Sigmoid colon (tissue), 7 donors: ENCODE results near the gene PRKG2. TPM values are rescaled to one million over a fixed set of nuclear protein-coding genes. Genes with fewer than 3 reads are reported as not detected.

Source experiments
- DNase-seq: peaks from one replicate; pipeline ENCODE4 v3.0.0-alpha.2; 2019
- H3K27ac ChIP-seq, 4 donors: fragments of 200-600 bp; sonication (generic); one replicate each; pipeline ENCODE4 v1.5.1; 2016 to 2019; ENCODE audit warnings: mild to moderate bottlenecking in 1 of 4
- H3K27me3 ChIP-seq, 3 donors: fragments of 200-600 bp; sonication (generic); one replicate each; pipeline ENCODE4 v1.5.1; 2019; ENCODE audit warnings: mild to moderate bottlenecking in 1 of 3
- H3K36me3 ChIP-seq, 4 donors: fragments of 200-600 bp; sonication (generic); one replicate each; pipeline ENCODE4 v1.5.1; 2016 to 2019
- H3K4me1 ChIP-seq, 4 donors: fragments of 200-600 bp; sonication (generic); one replicate each; pipeline ENCODE4 v1.5.1; 2017 to 2019
- H3K4me3 ChIP-seq, 4 donors: fragments of 200-600 bp; sonication (generic); one replicate each; pipeline ENCODE4 v1.5.1; 2017 to 2019; ENCODE audit warnings: mild to moderate bottlenecking in 2 of 4, moderate library complexity in 1 of 4
- H3K9me3 ChIP-seq, 4 donors: fragments of 200-600 bp in 3 of 4; sonication (generic) in 3 of 4; one replicate each; pipeline versions ENCODE4 v1.5.1 to v1.6.1; 2013 to 2019
- EP300 ChIP-seq, 4 donors: sonication (generic); formaldehyde crosslinking; IDR thresholded peaks; one replicate each; pipeline ENCODE4 v1.6.1; 2017; ENCODE audit warnings: antibody characterized with exemption in 4 of 4
- POLR2A ChIP-seq, 2 donors: fragments of 450-650 bp; IDR thresholded peaks; one replicate each; pipeline ENCODE4 v1.6.1; 2016; ENCODE audit warnings: antibody characterized with exemption in 2 of 2, mild to moderate bottlenecking in 2 of 2, moderate library complexity in 2 of 2
- POLR2AphosphoS5 ChIP-seq, 4 donors: sonication (generic); formaldehyde crosslinking; IDR thresholded peaks; one replicate each; pipeline ENCODE4 v1.6.1; 2017; ENCODE audit warnings: antibody characterized with exemption in 4 of 4
- WGBS, 2 donors: extraction: QIAGEN DNeasy Blood & Tissue Kit; methylation state at CpG; one replicate each; pipeline ENCODE4 v1.1.7; 2013; 5-methylcytosine and 5-hydroxymethylcytosine counted together
- intact Hi-C: fragments of 100-400 bp; cut with DNase I; formaldehyde crosslinking; loops from one replicate; pipeline ENCODE4 v1.15.1; 2023
- polyA plus RNA-seq, 3 donors: library from polyadenylated mRNA; stranded (reverse); fragments of 200-250 nt; gene quantifications; one replicate each; pipeline ENCODE4 v1.2.3, GENCODE V29; 2013
- total RNA-seq, 4 donors: library from RNA; depleted of rRNA; stranded (reverse); fragments of >200 nt; gene quantifications; one replicate each; pipeline ENCODE4 v1.1.0, GENCODE V29; 2016
- TF ChIP-seq, protein P1 (sequence below), 4 experiments: fragments of 450-650 bp in 3 of 4; fragments of 200-600 bp in 1 of 4; IDR thresholded peaks; one replicate each; pipeline ENCODE4 v1.5.1; 2016 to 2019; ENCODE audit warnings: antibody characterized with exemption in 4 of 4, mild to moderate bottlenecking in 3 of 4, moderate library complexity in 2 of 4
- donor health status: healthy with polysubstance abuse.
- donor health status: Bipolar disorder and iron deficiency.
- donor health status: healthy.

The PRKG2 gene
- total and polyA plus RNA-seq, 7 donors: 1.2 to 19.9 (median 2.6) TPM

DNA sequence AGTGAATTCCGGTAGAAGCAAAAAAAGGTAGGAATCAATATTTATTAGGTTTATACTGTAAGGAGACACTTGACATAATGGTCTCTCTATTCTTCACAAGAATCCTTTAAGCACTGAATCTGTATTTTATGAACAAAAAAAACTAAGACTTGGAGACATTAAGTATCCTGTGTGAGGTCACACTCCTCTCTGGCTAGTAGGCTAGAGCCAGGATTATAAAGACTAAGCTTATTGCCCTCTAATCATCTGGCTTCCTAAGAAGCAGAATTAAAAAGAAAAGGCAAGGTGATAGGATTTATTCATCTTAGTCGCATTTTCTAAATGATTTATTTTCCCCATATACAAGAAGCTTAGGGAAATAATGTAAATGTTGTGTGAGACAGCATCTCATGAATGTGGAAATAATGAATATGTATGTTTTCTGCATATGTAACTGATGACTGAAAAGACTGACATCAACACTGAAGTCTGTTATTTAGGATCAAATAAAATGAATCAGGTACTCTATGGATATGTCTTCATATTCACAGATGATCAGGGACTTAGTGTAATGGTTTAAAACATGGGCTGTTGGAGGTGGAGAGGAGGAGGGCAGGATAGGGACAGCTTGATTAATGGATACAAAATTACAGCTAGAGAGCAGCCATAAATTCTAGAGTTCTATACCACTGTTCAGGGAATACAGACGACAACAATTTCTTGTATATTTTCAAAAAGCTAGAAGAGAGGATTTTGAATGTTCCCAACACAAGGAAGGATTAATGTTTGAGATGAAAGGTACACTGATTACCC, 30.4 kb upstream of the PRKG2 start:
- WGBS, 2 donors: 88 to 93% methylated on average over 3 of the region's 3 CpGs
- Histone ChIP-seq H3K27me3 (no peaks in the 10 kb centered on the region), H3K27ac (no peak overlapping the region), H3K36me3 (no peaks in the 10 kb centered on the region), H3K9me3 (no peaks in the 10 kb centered on the region), H3K4me3 (no peak overlapping the region), H3K4me1 (no peaks in the 10 kb centered on the region)
- no peak for TF ChIP-seq POLR2A (IDR thresholded peaks at IDR 0.05)
- TF ChIP-seq EP300 (IDR thresholded peaks at IDR 0.05): no peak
- TF ChIP-seq POLR2AphosphoS5 (IDR thresholded peaks at IDR 0.05): no peak
- TF ChIP-seq, protein P1, sequence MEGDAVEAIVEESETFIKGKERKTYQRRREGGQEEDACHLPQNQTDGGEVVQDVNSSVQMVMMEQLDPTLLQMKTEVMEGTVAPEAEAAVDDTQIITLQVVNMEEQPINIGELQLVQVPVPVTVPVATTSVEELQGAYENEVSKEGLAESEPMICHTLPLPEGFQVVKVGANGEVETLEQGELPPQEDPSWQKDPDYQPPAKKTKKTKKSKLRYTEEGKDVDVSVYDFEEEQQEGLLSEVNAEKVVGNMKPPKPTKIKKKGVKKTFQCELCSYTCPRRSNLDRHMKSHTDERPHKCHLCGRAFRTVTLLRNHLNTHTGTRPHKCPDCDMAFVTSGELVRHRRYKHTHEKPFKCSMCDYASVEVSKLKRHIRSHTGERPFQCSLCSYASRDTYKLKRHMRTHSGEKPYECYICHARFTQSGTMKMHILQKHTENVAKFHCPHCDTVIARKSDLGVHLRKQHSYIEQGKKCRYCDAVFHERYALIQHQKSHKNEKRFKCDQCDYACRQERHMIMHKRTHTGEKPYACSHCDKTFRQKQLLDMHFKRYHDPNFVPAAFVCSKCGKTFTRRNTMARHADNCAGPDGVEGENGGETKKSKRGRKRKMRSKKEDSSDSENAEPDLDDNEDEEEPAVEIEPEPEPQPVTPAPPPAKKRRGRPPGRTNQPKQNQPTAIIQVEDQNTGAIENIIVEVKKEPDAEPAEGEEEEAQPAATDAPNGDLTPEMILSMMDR (IDR thresholded peaks at IDR 0.05): no peak
- intact Hi-C loops: no loop called here
- no peak for DNase-seq

GRCh38 chr4:81237791-81238190, 22.8 kb upstream of the PRKG2 start:
- Histone ChIP-seq H3K36me3 (no peaks in the 10 kb centered on the region), H3K27me3 (no peaks in the 10 kb centered on the region), H3K4me3 (no peak overlapping the region), H3K4me1 (no peaks in the 10 kb centered on the region), H3K9me3 (no peaks in the 10 kb centered on the region), H3K27ac (no peak overlapping the region)
- DNase-seq: no peak
- TF ChIP-seq, protein P1 (IDR thresholded peaks at IDR 0.05): no peak
- TF ChIP-seq EP300 (IDR thresholded peaks at IDR 0.05) (no peak), POLR2A (IDR thresholded peaks at IDR 0.05) (no peak), POLR2AphosphoS5 (IDR thresholded peaks at IDR 0.05) (no peak)
- intact Hi-C loops: no loop called here

- intact Hi-C loops: no loop called here
- H3K27ac ChIP-seq: no peak overlapping the region
- no peak for DNase-seq
- H3K36me3 ChIP-seq: no peaks in the 10 kb centered on the region
- H3K27me3 ChIP-seq: no peaks in the 10 kb centered on the region
- H3K4me1 ChIP-seq: no peaks in the 10 kb centered on the region
- 86 to 89% methylated on average over 23 of the region's 23 CpGs for WGBS, 2 donors
- no peak overlapping the region for H3K4me3 ChIP-seq
- TF ChIP-seq, protein P1 (IDR thresholded peaks at IDR 0.05): no peak
- peaks cover 0 to 4% (median 0%) of the 10 kb centered on the region in 4 donors for H3K9me3 ChIP-seq
Observed at GRCh38 chr4:81235982-81236749, 21.1 kb upstream of the PRKG2 start.

GRCh38 chr4:81227968-81228367, 12.9 kb upstream of the PRKG2 start:
- TF ChIP-seq POLR2A (IDR thresholded peaks at IDR 0.05) (no peak), POLR2AphosphoS5 (IDR thresholded peaks at IDR 0.05) (no peak), EP300 (IDR thresholded peaks at IDR 0.05) (no peak)
- TF ChIP-seq, protein P1 (IDR thresholded peaks at IDR 0.05): no peak
- Histone ChIP-seq H3K27me3 (no peaks in the 10 kb centered on the region), H3K36me3 (no peaks in the 10 kb centered on the region), H3K4me1 (no peaks in the 10 kb centered on the region), H3K4me3 (no peak overlapping the region), H3K27ac (no peak overlapping the region), H3K9me3 (peaks cover 0 to 4% (median 0%) of the 10 kb centered on the region in 4 donors)
- DNase-seq: no peak
- intact Hi-C loops: no loop called here
- 76 to 82% methylated on average over 6 of the region's 6 CpGs for WGBS, 2 donors
